ENCODE data around the gene NUTM2E. TPM values are rescaled to one million over a fixed set of nuclear protein-coding genes. Genes with fewer than 3 reads are reported as not detected.
"Not testable (repeated sequence)": the region's sequence is repeated elsewhere in the genome, so short reads cannot be mapped to it uniquely, and the experiment has no call there.

NUTM2E gene
- total RNA-seq, 1 donor from 2014 or later = 0.46 TPM

GRCh38 chr10:79868023-79868422, 41.5 kb downstream of the NUTM2E start:
- not testable (repeated sequence) for H3K36me3 Mint-ChIP-seq (ENCODE audit: low read depth, unreplicated experiment); H3K4me1 Mint-ChIP-seq (ENCODE audit: unreplicated experiment); H3K27ac Mint-ChIP-seq (ENCODE audit: unreplicated experiment); DNase-seq (ENCODE audit: low spot score); H3K4me3 Mint-ChIP-seq (ENCODE audit: unreplicated experiment); H3K9me3 Mint-ChIP-seq (ENCODE audit: unreplicated experiment); H3K27me3 Mint-ChIP-seq (ENCODE audit: unreplicated experiment)

GRCh38 chr10:79869439-79870097, 43.0 kb downstream of the NUTM2E start:
- H3K9me3 Mint-ChIP-seq (ENCODE audit: unreplicated experiment); H3K4me1 Mint-ChIP-seq (ENCODE audit: unreplicated experiment); H3K27me3 Mint-ChIP-seq (ENCODE audit: unreplicated experiment); H3K36me3 Mint-ChIP-seq (ENCODE audit: low read depth, unreplicated experiment); H3K4me3 Mint-ChIP-seq (ENCODE audit: unreplicated experiment); H3K27ac Mint-ChIP-seq (ENCODE audit: unreplicated experiment); DNase-seq (ENCODE audit: low spot score): not testable (repeated sequence)

- not testable (repeated sequence) for H3K36me3 Mint-ChIP-seq (ENCODE audit: low read depth, unreplicated experiment); H3K27me3 Mint-ChIP-seq (ENCODE audit: unreplicated experiment); H3K4me1 Mint-ChIP-seq (ENCODE audit: unreplicated experiment); H3K9me3 Mint-ChIP-seq (ENCODE audit: unreplicated experiment); H3K27ac Mint-ChIP-seq (ENCODE audit: unreplicated experiment); H3K4me3 Mint-ChIP-seq (ENCODE audit: unreplicated experiment); DNase-seq (ENCODE audit: low spot score)
Observed at GRCh38 chr10:79871729-79872128, 45.2 kb downstream of the NUTM2E start.

Other genes with a start within 250 kb of the NUTM2E start
- gene SFTPA1, start 215.8 kb upstream of the NUTM2E start, total RNA-seq (ENCODE audit: unreplicated experiment) = not detected
- gene NUTM2B, start 123.5 kb upstream of the NUTM2E start, total RNA-seq (ENCODE audit: unreplicated experiment) = 1.5 TPM
- gene SFTPD, start 122.4 kb downstream of the NUTM2E start, total RNA-seq (ENCODE audit: unreplicated experiment) = 0.31 TPM